ENCODE data around the gene RPAP2.

Gene RPAP2

DNA sequence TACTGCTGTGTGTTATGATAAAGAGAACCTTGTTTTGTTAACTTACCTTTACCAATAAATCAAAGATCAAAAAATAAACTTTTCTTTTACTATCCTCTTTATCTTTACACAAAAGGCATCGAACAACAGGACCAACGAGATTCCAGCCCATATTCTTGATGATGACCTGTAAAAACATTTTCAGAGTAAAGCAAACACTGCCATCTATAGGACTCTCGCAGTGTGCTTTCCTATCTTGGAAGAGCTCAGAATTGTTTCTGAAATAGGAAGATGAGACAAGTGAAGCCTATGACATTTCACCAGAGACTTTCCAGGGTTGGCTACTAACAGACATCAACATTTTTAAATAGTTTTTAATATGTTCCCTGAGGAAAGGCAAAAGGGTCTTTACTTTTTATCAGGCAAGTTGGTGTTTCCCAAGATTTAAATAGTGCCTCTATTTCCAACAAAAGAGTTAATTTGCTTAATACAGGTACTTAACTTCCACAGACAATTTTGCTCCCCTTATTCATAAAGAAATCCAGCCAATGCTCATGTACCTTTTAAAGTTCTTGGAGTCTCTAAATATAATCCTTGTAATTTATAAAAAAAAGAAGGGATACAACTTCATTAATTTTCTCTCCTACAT is 7.4 kb upstream of the RPAP2 start:
- Histone ChIP-seq H3K4me3 (no peak overlapping the region), H3K9me3 (no peaks in the 10 kb centered on the region), H3K4me1 (no peaks in the 10 kb centered on the region; the same call in 1 of the 2 replicates), H3K36me3 (peaks cover 62% of the 10 kb centered on the region), H3K27me3 (no peaks in the 10 kb centered on the region), H3K4me2 (no peak overlapping the region), H3K27ac (no peak overlapping the region), H4K20me1 (no peaks in the 10 kb centered on the region), H3K9ac (no peak overlapping the region)
- no peak for TF ChIP-seq Cebpa-rat (IDR thresholded peaks at IDR 0.05)

DNA sequence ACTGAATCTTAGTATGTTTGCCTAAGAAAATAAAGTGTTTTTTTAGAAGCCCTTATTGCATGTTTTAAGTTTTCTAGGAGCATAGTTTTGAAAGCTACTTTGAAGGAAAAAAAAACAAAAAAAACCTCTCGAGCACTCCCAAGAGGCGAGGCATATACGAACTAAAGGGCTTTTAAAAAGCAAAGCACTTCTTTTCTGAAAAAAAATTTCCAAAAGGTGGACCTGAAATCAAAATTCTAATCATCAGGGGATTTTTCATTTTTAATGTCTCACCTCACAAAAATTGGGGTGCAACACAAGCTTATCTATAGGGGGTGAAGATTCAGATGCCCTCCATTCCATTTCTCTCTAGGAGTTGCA is 666 bp upstream of the RPAP2 start:
- Histone ChIP-seq H3K27ac (peak overlapping the region; percentile 92), H3K9ac (peak overlapping the region; percentile 92), H4K20me1 (peaks cover 6% of the 10 kb centered on the region; the same call in 1 of the 2 replicates), H3K4me1 (peaks cover 30% of the 10 kb centered on the region), H3K36me3 (peaks cover 31% of the 10 kb centered on the region), H3K27me3 (no peaks in the 10 kb centered on the region), H3K4me3 (peak overlapping the region; percentile 88), H3K9me3 (no peaks in the 10 kb centered on the region), H3K4me2 (peak overlapping the region; percentile 62)
- no peak for TF ChIP-seq Cebpa-rat (IDR thresholded peaks at IDR 0.05)

DNA sequence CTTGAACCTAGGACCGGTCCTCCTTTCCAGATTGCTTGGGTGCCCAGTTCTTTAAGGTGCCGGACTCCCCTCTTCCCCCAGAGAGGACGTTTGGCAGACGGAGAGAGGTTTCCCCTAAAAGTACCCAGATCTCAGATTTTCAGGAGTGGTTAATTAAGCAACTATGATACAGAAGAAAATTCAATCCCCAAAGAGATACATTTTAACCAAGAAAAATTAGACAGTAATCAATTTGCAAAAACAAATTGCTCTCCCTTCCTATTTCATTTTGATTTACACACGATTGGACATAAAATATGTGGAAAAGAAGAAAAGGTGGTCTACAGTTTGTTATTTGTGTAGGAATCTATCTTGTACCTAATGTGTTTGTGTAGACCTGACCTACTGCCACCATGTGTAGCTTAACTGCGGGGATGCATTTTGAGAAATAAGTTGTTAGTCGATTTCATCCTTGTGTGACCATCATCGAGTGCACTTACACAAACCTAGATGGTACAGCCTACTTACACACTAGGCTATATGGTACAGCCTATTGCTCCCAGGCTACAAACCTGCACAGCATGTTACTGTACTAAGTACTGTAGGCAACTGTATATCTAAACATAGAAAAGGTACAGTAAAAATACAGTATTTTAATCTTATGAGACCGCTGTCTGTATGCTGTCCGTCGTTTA is 755 bp downstream of the RPAP2 start:
- Histone ChIP-seq H3K27me3 (no peaks in the 10 kb centered on the region), H3K9me3 (no peaks in the 10 kb centered on the region), H3K9ac (peak overlapping the region; percentile 92), H3K4me2 (peak overlapping the region; percentile 84), H3K36me3 (peaks cover 27% of the 10 kb centered on the region), H3K4me3 (peak overlapping the region; percentile 88), H4K20me1 (peaks cover 6% of the 10 kb centered on the region; the same call in 1 of the 2 replicates), H3K4me1 (peaks cover 30% of the 10 kb centered on the region), H3K27ac (peak overlapping the region; percentile 92)
- no peak for TF ChIP-seq Cebpa-rat (IDR thresholded peaks at IDR 0.05)

DNA sequence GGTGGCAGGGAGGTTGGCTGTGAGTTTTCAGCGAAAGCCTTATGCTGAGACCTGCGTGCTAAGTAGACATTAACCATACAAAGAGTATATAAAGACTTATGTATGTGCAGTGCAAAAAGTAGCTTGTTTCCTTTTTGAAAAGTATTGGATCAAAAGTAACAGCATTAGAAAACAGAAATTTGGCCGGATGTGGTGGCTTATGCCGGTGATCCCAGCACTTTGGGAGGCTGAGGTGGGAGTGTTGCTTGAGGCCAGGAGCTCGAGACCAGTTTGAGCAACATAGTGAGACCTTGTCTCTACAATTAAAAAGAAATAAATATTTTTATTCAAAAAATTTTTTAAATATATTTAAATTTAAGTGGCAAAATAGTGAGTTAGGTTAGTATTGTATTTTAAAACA is 2.2 kb downstream of the RPAP2 start:
- TF ChIP-seq Cebpa-rat (IDR thresholded peaks at IDR 0.05), result no peak
- Histone ChIP-seq H3K27me3 (no peaks in the 10 kb centered on the region), H3K4me2 (peak overlapping the region; percentile 84; the same call in 1 of the 2 replicates), H3K36me3 (peaks cover 29% of the 10 kb centered on the region), H4K20me1 (peaks cover 6% of the 10 kb centered on the region; the same call in 1 of the 2 replicates), H3K27ac (no peak overlapping the region), H3K4me1 (peaks cover 30% of the 10 kb centered on the region), H3K9ac (no peak overlapping the region), H3K4me3 (no peak overlapping the region), H3K9me3 (no peaks in the 10 kb centered on the region)

- H4K20me1 ChIP-seq, result peaks cover 3% of the 10 kb centered on the region; the same call in 1 of the 2 replicates
- H3K27ac ChIP-seq, result no peak overlapping the region
- peaks cover 52% of the 10 kb centered on the region for H3K36me3 ChIP-seq
- peaks cover 3% of the 10 kb centered on the region for H3K4me1 ChIP-seq
- no peak for TF ChIP-seq Cebpa-rat (IDR thresholded peaks at IDR 0.05)
- no peak overlapping the region for H3K4me3 ChIP-seq
- no peak overlapping the region for H3K4me2 ChIP-seq
- no peaks in the 10 kb centered on the region for H3K27me3 ChIP-seq
- H3K9me3 ChIP-seq, result no peaks in the 10 kb centered on the region
- no peak overlapping the region for H3K9ac ChIP-seq
These were observed 7.2 kb downstream of the RPAP2 start for GRCh38 chr1:92306020-92306419.

DNA sequence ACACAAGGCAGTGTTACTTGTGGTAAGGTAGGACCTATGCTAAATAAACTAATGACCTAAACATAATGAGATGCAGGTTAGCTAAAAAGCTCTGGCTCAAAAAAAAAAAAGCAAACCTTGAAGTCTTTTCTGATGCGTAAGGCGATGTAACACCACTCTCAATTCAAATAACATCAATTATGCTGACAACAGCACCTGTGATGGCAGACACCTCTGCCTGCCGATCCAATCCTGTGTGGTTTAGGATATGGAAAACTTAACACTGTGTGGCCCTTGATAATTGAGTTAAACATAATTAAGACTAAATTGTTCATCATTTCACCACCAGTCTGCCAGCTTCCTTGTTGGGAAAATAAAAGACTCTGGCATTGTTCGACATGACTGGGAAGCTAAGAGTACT is 9.1 kb downstream of the RPAP2 start:
- Histone ChIP-seq H3K27me3 (no peaks in the 10 kb centered on the region), H3K36me3 (peaks cover 70% of the 10 kb centered on the region), H3K9me3 (peaks cover 5% of the 10 kb centered on the region; the same call in 1 of the 2 replicates)

GRCh38 chr1:92310185-92310597 is 11.3 kb downstream of the RPAP2 start:
- no peak for TF ChIP-seq Cebpa-rat (IDR thresholded peaks at IDR 0.05)

More for the DNA sequence above, 9.1 kb downstream of the RPAP2 start:
- TF ChIP-seq Cebpa-rat (IDR thresholded peaks at IDR 0.05), result no peak
- H3K4me2 ChIP-seq, result no peak overlapping the region
- H3K9ac ChIP-seq, result no peak overlapping the region
- H3K27ac ChIP-seq, result no peak overlapping the region
- H3K4me3 ChIP-seq, result no peak overlapping the region
- H4K20me1 ChIP-seq, result no peaks in the 10 kb centered on the region
- H3K4me1 ChIP-seq, result no peaks in the 10 kb centered on the region

DNA sequence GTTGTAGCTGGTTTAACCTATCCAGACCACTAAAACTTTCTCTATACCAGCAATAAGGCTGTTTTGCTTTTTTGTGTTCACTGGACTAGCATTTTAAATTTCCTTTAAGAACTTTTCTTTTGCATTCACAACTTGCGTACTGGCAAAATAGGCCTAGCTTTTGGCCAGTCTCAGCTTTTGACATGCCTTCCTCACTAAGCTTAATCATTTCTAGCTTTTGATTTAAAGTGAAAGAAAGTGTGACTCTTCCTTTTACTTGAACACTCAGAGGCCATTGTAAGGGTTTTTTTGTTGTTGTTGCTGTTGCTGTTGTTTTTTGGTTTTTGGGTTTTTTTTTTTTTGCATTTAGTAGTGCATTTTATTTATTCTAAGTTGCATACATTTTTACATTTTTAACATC is 15.2 kb downstream of the RPAP2 start:
- Histone ChIP-seq H3K27me3 (no peaks in the 10 kb centered on the region), H3K36me3 (peaks cover 41% of the 10 kb centered on the region), H3K4me2 (no peak overlapping the region), H3K27ac (no peak overlapping the region), H3K4me1 (no peaks in the 10 kb centered on the region), H3K9me3 (peaks cover 13% of the 10 kb centered on the region; the same call in 1 of the 2 replicates), H3K9ac (no peak overlapping the region), H4K20me1 (no peaks in the 10 kb centered on the region), H3K4me3 (no peak overlapping the region)
- TF ChIP-seq Cebpa-rat (IDR thresholded peaks at IDR 0.05), result no peak

More at GRCh38 chr1:92310185-92310597, 11.3 kb downstream of the RPAP2 start:
- no peaks in the 10 kb centered on the region for H3K4me1 ChIP-seq
- no peaks in the 10 kb centered on the region for H4K20me1 ChIP-seq
- no peak overlapping the region for H3K27ac ChIP-seq
- H3K27me3 ChIP-seq, result no peaks in the 10 kb centered on the region
- no peak overlapping the region for H3K4me3 ChIP-seq
- H3K36me3 ChIP-seq, result peaks cover 70% of the 10 kb centered on the region
- no peak overlapping the region for H3K9ac ChIP-seq
- no peak overlapping the region for H3K4me2 ChIP-seq
- H3K9me3 ChIP-seq, result peaks cover 13% of the 10 kb centered on the region; the same call in 1 of the 2 replicates

DNA sequence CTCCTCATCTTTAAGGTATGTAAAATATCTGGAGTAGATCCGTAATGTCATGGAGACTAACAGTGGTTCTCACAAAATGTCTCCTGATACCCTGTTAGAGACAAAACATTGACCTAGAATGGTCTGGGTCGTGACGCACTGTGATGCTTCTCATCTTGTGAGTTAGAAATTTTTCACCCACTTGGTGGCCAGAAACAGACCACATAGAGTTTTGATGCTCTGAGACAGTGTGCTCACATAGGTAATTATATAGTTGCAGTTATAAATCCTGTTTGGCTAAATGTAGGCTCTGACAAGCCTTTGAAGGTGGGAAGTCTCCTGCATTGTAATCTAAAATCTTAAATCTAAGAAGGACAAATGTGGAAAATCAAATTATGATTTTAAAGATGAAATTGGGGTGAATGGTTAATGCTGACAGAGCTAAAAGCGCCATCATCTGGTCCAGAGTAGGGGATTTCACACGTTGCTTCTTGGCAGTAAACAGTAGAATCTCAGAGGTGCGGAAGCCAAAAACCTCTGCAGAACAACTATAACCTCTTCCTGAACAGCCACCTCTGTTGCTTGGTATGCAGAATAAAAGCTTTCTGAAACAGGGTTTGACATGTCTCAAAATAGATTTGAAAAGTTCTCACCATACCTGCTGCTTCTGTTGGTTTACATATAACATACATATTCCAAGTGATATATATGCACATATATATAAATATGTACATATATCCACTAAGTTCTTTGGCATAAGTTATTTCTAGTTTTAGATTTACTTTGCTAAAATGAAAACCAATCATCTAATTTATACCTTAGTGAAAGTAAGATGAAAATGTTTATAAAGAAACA is 17.1 kb downstream of the RPAP2 start:
- no peak overlapping the region for H3K4me2 ChIP-seq
- no peak overlapping the region for H3K4me3 ChIP-seq
- TF ChIP-seq Cebpa-rat (IDR thresholded peaks at IDR 0.05), result no peak
- H3K9me3 ChIP-seq, result peaks cover 13% of the 10 kb centered on the region; the same call in 1 of the 2 replicates
- no peak overlapping the region for H3K9ac ChIP-seq
- H3K36me3 ChIP-seq, result peaks cover 52% of the 10 kb centered on the region
- H3K27ac ChIP-seq, result no peak overlapping the region
- H3K27me3 ChIP-seq, result no peaks in the 10 kb centered on the region
- no peaks in the 10 kb centered on the region for H3K4me1 ChIP-seq
- H4K20me1 ChIP-seq, result no peaks in the 10 kb centered on the region
